Uterus (tissue), 4 donors: ENCODE measurements around the gene SEC31B. TPM values are rescaled to one million over a fixed set of nuclear protein-coding genes. Genes with fewer than 3 reads are reported as not detected.

Experiments
- DNase-seq, 2 donors: peaks; one replicate each; pipeline ENCODE4 v3.0.0-alpha.2; 2019 to 2020
- H3K27ac ChIP-seq, 2 donors: fragments of 200-600 bp; sonication (generic); 1 replicate in 1 of 2; 2 replicates in 1 of 2; pipeline ENCODE4 v1.5.1; 2016 to 2018
- H3K27me3 ChIP-seq, 2 donors: fragments of 200-600 bp; sonication (generic); one replicate each; pipeline ENCODE4 v1.5.1; 2018 to 2019; ENCODE audit warnings: control low read depth in 1 of 2
- H3K36me3 ChIP-seq, 2 donors: fragments of 200-600 bp; sonication (generic); one replicate each; pipeline ENCODE4 v1.5.1; 2019; ENCODE audit warnings: control low read depth in 1 of 2
- H3K4me1 ChIP-seq, 2 donors: fragments of 200-600 bp; sonication (generic); one replicate each; pipeline ENCODE4 v1.5.1; 2018 to 2019; ENCODE audit warnings: control low read depth in 1 of 2
- H3K4me3 ChIP-seq, 2 donors: fragments of 200-600 bp; sonication (generic); 1 replicate in 1 of 2; 2 replicates in 1 of 2; pipeline ENCODE4 v1.5.1; 2018 to 2019; ENCODE audit warnings: mild to moderate bottlenecking in 1 of 2
- H3K9me3 ChIP-seq, 2 donors: fragments of 200-600 bp; sonication (generic); one replicate each; pipeline ENCODE4 v1.5.1; 2019; ENCODE audit warnings: control low read depth in 1 of 2
- POLR2A ChIP-seq, 2 donors: fragments of 450-650 bp; IDR thresholded peaks; one replicate each; pipeline ENCODE4 v1.6.1; 2016; ENCODE audit warnings: antibody characterized with exemption in 2 of 2, mild to moderate bottlenecking in 1 of 2, moderate library complexity in 1 of 2
- intact Hi-C: fragments of 100-400 bp; cut with DNase I; formaldehyde crosslinking; loops from one replicate; pipeline ENCODE4 v1.15.1; 2023; ENCODE audit warnings: low total_unique reads
- total RNA-seq, 4 donors: library from RNA; depleted of rRNA in 3 of 4; stranded (reverse); fragments of >200 nt in 3 of 4; gene quantifications; one replicate each; pipeline versions ENCODE4 v1.1.0 to v1.2.4, GENCODE V29; 2014 to 2023
- TF ChIP-seq, protein P1 (sequence below), 4 experiments: fragments of 200-600 bp in 2 of 4; fragments of 450-650 bp in 2 of 4; sonication (generic) in 2 of 4; IDR thresholded peaks; one replicate each; pipeline ENCODE4 v1.5.1; 2016 to 2019; ENCODE audit warnings: antibody characterized with exemption in 4 of 4, mild to moderate bottlenecking in 2 of 4, moderate library complexity in 1 of 4
- donor health status: DM: yes; HTN: yes; CAD: no.

The SEC31B gene
- total RNA-seq, 4 donors from 2014 or later, result 7.6 to 19.5 (median 13.8) TPM

DNA sequence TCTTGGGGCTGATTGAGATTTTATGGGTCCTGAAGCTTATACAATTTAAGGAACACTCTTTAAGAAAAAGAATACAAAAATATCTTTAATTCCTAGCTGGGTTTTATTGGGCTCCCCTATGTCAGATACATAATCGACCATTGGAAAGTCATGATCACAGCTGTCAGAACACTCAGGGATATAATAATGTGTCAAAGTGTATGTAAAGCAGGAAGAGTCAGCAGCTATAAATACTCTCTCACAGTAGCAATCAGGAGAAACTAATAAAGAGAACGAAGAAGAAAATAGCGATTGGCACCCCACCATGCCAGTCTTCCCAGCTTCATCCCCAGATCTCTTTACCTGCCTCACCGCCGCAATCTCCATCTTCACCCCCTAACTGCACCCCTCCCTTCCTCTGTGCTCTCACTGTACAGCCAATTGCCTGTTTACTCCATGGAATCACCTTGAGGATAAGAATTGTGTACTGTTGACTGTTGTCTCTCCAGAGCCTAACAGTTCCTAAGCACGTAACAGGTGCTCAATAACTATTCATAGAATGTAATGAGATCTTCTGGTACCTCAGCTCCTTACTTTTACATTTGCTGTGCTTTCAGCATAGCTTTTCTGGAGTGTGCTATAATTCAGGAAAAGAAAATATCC lies 80.9 kb downstream of the SEC31B start:
- no peak overlapping the region for H3K4me3 ChIP-seq
- no peaks in the 10 kb centered on the region for H3K27me3 ChIP-seq
- H3K4me1 ChIP-seq, result no peaks in the 10 kb centered on the region
- H3K27ac ChIP-seq, result no peak overlapping the region
- H3K9me3 ChIP-seq, result no peaks in the 10 kb centered on the region
- no peak for DNase-seq
- TF ChIP-seq POLR2A (IDR thresholded peaks at IDR 0.05), result no peak
- TF ChIP-seq, protein P1, sequence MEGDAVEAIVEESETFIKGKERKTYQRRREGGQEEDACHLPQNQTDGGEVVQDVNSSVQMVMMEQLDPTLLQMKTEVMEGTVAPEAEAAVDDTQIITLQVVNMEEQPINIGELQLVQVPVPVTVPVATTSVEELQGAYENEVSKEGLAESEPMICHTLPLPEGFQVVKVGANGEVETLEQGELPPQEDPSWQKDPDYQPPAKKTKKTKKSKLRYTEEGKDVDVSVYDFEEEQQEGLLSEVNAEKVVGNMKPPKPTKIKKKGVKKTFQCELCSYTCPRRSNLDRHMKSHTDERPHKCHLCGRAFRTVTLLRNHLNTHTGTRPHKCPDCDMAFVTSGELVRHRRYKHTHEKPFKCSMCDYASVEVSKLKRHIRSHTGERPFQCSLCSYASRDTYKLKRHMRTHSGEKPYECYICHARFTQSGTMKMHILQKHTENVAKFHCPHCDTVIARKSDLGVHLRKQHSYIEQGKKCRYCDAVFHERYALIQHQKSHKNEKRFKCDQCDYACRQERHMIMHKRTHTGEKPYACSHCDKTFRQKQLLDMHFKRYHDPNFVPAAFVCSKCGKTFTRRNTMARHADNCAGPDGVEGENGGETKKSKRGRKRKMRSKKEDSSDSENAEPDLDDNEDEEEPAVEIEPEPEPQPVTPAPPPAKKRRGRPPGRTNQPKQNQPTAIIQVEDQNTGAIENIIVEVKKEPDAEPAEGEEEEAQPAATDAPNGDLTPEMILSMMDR (IDR thresholded peaks at IDR 0.05), result no peak
- intact Hi-C loops, result no loop called here
- no peaks in the 10 kb centered on the region for H3K36me3 ChIP-seq

Other genes with a start within 250 kb of the SEC31B start
- 10 to 100 TPM in 2 of 4 donors, 1 to 10 TPM in 1, under 1 TPM in 1; 0.51 to 22.7 (median 13.3) TPM for gene BLOC1S2, start 233.2 kb downstream of the SEC31B start, total RNA-seq
- not detected for gene PKD2L1, start 189.6 kb downstream of the SEC31B start, total RNA-seq
- gene SCD, start 172.6 kb downstream of the SEC31B start, total RNA-seq, result 10 to 100 TPM in 1 of 4 donors, 1 to 10 TPM in 2, under 1 TPM in 1; 0.59 to 29.8 (median 6.0) TPM
- under 1 TPM in 1 of 4 donors, not detected in 3; 0.28 TPM for gene WNT8B, start 56.9 kb downstream of the SEC31B start, total RNA-seq
- gene NDUFB8, start 10.0 kb upstream of the SEC31B start, total RNA-seq, result 100 to 1,000 TPM in 2 of 4 donors, 10 to 100 TPM in 2; 78.3 to 134 (median 111) TPM
- gene HIF1AN, start 16.1 kb upstream of the SEC31B start, total RNA-seq, result 10 to 100 TPM in 2 of 4 donors, 1 to 10 TPM in 2; 2.8 to 36.2 (median 13.6) TPM
- gene PAX2, start 225.7 kb upstream of the SEC31B start, total RNA-seq, result 10 to 100 TPM in 2 of 4 donors, under 1 TPM in 1, not detected in 1; 0.64 to 39.7 (median 21.3) TPM